ENCODE results near the gene KIF19. TPM values are rescaled to one million over a fixed set of nuclear protein-coding genes. Genes with fewer than 3 reads are reported as not detected.
A peak's percentile ranks its signal among the peaks of the same experiment; 100 is the strongest.

KIF19 gene
- total RNA-seq, 1 donor = not detected

- no peak overlapping the region for H3K4me3 ChIP-seq (ENCODE audit: low read depth, low read length)
- no peak for DNase-seq (ENCODE audit: low read depth)
- no peak for TF ChIP-seq CTCF (IDR thresholded peaks at IDR 0.05; ENCODE audit: insufficient read depth, low read length)
Measured at GRCh38 chr17:74303305-74303704, 22.7 kb upstream of the KIF19 start.

- no peak for TF ChIP-seq CTCF (IDR thresholded peaks at IDR 0.05; ENCODE audit: insufficient read depth, low read length)
- H3K4me3 ChIP-seq (ENCODE audit: low read depth, low read length) = no peak overlapping the region
- DNase-seq (ENCODE audit: low read depth) = no peak
Measured at GRCh38 chr17:74304184-74304583, 21.8 kb upstream of the KIF19 start.

GRCh38 chr17:74305865-74306654 is 20.0 kb upstream of the KIF19 start:
- H3K4me3 ChIP-seq (ENCODE audit: low read depth, low read length) = no peak overlapping the region
- no peak for TF ChIP-seq CTCF (IDR thresholded peaks at IDR 0.05; ENCODE audit: insufficient read depth, low read length)
- no peak for DNase-seq (ENCODE audit: low read depth)

- TF ChIP-seq CTCF (IDR thresholded peaks at IDR 0.05; ENCODE audit: insufficient read depth, low read length) = no peak
- DNase-seq (ENCODE audit: low read depth) = peak; percentile 20
Measured at GRCh38 chr17:74307984-74308773, 17.8 kb upstream of the KIF19 start.

GRCh38 chr17:74309902-74310301 is 16.1 kb upstream of the KIF19 start:
- TF ChIP-seq CTCF (IDR thresholded peaks at IDR 0.05; ENCODE audit: insufficient read depth, low read length) = no peak
- DNase-seq (ENCODE audit: low read depth) = no peak
- H3K4me3 ChIP-seq (ENCODE audit: low read depth, low read length) = no peak overlapping the region

More at GRCh38 chr17:74307984-74308773, 17.8 kb upstream of the KIF19 start:
- no peak overlapping the region for H3K4me3 ChIP-seq (ENCODE audit: low read depth, low read length)

- no peak for DNase-seq (ENCODE audit: low read depth)
- TF ChIP-seq CTCF (IDR thresholded peaks at IDR 0.05; ENCODE audit: insufficient read depth, low read length) = no peak
- H3K4me3 ChIP-seq (ENCODE audit: low read depth, low read length) = no peak overlapping the region
Measured at GRCh38 chr17:74314877-74315276, 11.1 kb upstream of the KIF19 start.

Data from fibroblast of the aortic adventitia (primary cell).